GM06990 (cell line): Measurements from ENCODE around the gene INSYN1.
A peak's percentile ranks its signal among the peaks of the same experiment; 100 is the strongest.
"Not testable (repeated sequence)": the region's sequence is repeated elsewhere in the genome, so short reads cannot be mapped to it uniquely, and the experiment has no call there.

Source experiments
- DNase-seq: peaks from one replicate; pipeline ENCODE4 v3.0.0-alpha.2; 2011; ENCODE audit not compliant: insufficient read length; ENCODE audit errors: extremely low read depth
- H3K27me3 ChIP-seq: replicated peaks from 2 replicates; pipeline ENCODE4 v1.6.0; 2011; ENCODE audit warnings: low read length; ENCODE audit not compliant: control insufficient read depth, insufficient read depth
- H3K36me3 ChIP-seq: 2 replicates; pipeline ENCODE4 v1.5.1; 2011; ENCODE audit warnings: low read length; ENCODE audit not compliant: control insufficient read depth, insufficient read depth
- H3K4me3 ChIP-seq: replicated peaks from 2 replicates; pipeline ENCODE4 v1.5.1; 2011; ENCODE audit warnings: low read depth, mild to moderate bottlenecking, control low read depth, low read length
- TF ChIP-seq, protein P1 (sequence below): IDR thresholded peaks from 2 replicates; pipeline ENCODE4 v1.5.1; 2011; ENCODE audit warnings: low read length, control low read depth, mild to moderate bottlenecking, inconsistent platforms; ENCODE audit not compliant: insufficient read depth, poor library complexity, severe bottlenecking

Gene INSYN1

DNA sequence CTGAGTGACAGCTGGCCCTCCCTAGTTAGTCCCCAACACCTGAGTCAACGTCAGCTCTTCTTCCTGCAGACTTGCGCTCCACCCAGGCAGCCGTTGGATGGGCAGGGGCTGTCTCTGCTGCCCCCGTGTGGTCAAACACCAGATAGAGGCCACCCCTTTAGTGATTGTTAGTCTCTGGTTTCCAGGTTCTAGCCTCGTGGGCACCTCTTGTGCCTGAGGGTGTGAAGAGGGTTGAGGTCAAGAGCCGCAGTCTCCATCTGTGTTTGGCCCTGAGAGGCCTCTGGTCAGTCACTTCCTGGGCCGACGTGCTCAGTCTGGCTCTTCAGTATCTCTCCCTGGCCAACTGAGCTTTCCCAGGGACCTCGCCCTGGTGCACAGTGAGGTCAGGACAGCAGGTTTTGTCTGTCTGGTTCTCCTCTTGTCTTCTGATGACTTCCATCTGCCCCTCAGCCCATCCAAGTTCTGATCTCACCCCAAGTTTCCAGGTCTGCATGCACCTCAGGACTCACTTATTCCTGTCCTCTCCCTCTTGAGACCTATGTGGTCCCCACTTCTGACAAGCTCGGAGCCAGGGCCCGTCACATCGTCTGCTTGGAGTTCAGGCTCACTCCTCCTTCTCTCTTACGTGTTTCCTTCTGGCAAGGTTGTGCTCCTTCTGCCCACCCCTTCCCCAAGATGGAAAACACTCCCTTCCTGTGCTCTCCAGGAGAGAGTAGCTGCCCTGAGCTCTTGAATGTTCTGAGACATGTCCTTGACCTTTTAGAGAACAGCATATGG lies 48.1 kb downstream of the INSYN1 start:
- no peaks in the 10 kb centered on the region for H3K36me3 ChIP-seq
- no peak overlapping the region for H3K4me3 ChIP-seq
- H3K27me3 ChIP-seq = no peaks in the 10 kb centered on the region; the same call in 1 of the 2 replicates
- DNase-seq = peak; percentile 47
- TF ChIP-seq, protein P1, sequence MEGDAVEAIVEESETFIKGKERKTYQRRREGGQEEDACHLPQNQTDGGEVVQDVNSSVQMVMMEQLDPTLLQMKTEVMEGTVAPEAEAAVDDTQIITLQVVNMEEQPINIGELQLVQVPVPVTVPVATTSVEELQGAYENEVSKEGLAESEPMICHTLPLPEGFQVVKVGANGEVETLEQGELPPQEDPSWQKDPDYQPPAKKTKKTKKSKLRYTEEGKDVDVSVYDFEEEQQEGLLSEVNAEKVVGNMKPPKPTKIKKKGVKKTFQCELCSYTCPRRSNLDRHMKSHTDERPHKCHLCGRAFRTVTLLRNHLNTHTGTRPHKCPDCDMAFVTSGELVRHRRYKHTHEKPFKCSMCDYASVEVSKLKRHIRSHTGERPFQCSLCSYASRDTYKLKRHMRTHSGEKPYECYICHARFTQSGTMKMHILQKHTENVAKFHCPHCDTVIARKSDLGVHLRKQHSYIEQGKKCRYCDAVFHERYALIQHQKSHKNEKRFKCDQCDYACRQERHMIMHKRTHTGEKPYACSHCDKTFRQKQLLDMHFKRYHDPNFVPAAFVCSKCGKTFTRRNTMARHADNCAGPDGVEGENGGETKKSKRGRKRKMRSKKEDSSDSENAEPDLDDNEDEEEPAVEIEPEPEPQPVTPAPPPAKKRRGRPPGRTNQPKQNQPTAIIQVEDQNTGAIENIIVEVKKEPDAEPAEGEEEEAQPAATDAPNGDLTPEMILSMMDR = peak; percentile 94

DNA sequence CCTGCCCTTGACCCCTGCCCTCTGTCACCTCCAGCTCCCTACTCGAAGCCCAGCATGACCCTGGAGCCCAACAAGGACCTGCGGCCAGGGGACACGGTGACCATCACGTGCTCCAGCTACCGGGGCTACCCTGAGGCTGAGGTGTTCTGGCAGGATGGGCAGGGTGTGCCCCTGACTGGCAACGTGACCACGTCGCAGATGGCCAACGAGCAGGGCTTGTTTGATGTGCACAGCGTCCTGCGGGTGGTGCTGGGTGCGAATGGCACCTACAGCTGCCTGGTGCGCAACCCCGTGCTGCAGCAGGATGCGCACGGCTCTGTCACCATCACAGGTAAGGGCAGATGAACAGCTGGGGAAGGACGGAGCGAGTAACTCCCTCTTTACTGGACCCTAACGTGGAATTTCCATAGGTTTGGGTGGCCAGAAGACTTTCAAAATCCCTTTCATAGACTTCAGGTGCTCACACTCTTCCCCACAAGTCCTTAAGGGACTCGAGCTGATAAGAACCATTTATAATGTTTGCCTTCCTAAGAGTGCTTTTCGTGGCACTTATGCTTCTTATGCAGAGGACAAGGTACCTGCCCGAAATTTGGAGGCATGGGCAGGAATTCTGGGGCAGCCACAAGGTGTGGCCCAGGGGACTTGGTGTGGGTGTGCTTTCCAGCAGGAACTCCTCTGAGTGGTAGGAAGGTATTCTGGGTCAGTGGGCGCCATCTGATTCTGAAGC lies 48.8 kb downstream of the INSYN1 start:
- H3K27me3 ChIP-seq, H3K36me3 ChIP-seq, H3K4me3 ChIP-seq, DNase-seq: not testable (repeated sequence)

DNA sequence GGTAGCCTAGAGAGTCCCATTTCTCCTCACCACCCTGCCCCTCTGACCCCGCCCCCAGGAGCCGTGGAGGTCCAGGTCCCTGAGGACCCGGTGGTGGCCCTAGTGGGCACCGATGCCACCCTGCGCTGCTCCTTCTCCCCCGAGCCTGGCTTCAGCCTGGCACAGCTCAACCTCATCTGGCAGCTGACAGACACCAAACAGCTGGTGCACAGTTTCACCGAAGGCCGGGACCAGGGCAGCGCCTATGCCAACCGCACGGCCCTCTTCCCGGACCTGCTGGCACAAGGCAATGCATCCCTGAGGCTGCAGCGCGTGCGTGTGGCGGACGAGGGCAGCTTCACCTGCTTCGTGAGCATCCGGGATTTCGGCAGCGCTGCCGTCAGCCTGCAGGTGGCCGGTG lies 49.5 kb downstream of the INSYN1 start:
- not testable (repeated sequence) for DNase-seq, H3K27me3 ChIP-seq, H3K4me3 ChIP-seq, H3K36me3 ChIP-seq

DNA sequence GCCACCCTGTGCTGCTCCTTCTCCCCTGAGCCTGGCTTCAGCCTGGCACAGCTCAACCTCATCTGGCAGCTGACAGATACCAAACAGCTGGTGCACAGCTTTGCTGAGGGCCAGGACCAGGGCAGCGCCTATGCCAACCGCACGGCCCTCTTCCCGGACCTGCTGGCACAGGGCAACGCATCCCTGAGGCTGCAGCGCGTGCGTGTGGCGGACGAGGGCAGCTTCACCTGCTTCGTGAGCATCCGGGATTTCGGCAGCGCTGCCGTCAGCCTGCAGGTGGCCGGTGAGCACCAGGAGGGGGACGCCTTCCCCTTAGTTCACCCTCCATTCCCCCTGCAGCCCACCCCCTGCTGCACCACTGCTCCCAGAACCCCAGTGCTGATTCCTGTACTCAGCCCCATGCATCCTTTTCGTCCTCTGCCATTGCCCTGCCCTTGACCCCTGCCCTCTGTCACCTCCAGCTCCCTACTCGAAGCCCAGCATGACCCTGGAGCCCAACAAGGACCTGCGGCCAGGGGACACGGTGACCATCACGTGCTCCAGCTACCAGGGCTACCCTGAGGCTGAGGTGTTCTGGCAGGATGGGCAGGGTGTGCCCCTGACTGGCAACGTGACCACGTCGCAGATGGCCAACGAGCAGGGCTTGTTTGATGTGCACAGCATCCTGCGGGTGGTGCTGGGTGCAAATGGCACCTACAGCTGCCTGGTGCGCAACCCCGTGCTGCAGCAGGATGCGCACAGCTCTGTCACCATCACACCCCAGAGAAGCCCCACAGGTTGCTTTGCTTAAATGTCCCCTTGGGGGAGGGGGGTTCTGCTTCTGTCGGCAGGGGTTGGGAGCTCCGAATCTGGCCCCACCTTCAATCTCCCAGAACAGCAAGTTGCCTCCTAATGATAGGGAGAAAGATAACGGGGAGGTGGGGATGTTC lies 50.6 kb downstream of the INSYN1 start:
- H3K27me3 ChIP-seq, DNase-seq, H3K4me3 ChIP-seq, H3K36me3 ChIP-seq: not testable (repeated sequence)

DNA sequence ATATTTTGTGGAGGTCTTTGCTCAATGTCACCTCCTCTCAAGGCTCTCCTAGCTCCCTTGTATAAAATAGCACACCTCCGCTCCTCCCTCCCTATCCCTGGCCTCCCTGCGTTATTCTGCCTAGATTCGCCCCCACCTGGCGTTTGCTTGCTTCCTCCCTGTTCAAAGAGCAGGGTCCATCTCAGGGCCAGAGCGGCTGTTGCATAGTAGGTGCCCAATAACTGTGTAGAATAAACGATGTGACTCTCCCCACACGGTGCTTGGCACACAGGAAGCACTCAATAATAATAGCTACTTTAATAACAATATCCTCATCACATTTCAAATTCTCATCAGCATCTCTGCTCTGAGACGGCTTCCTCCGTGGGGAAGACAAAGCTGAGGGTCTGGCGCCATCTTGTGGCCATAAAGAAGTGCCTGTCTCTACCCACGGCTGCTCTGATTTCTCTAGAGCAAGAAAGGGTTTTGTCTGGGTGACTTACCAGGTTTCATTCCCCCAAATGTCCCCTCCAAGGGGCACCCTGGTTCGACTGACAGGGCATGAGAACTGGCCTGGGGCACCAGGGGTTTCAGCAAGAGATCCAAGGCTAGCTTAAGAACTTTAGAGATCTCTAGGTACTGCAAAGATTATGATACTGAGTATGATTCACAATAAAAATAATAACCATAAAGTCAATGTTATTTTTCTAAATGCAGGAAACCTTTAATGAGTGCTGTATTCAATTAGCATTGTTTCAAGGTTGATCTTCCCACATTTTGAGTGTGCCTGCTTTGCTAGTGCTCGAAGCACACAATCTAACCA lies 52.9 kb downstream of the INSYN1 start:
- TF ChIP-seq, protein P1 = peak; percentile 93
- no peaks in the 10 kb centered on the region for H3K36me3 ChIP-seq
- peak; percentile 37 for DNase-seq
- no peak overlapping the region for H3K4me3 ChIP-seq
- no peaks in the 10 kb centered on the region for H3K27me3 ChIP-seq

DNA sequence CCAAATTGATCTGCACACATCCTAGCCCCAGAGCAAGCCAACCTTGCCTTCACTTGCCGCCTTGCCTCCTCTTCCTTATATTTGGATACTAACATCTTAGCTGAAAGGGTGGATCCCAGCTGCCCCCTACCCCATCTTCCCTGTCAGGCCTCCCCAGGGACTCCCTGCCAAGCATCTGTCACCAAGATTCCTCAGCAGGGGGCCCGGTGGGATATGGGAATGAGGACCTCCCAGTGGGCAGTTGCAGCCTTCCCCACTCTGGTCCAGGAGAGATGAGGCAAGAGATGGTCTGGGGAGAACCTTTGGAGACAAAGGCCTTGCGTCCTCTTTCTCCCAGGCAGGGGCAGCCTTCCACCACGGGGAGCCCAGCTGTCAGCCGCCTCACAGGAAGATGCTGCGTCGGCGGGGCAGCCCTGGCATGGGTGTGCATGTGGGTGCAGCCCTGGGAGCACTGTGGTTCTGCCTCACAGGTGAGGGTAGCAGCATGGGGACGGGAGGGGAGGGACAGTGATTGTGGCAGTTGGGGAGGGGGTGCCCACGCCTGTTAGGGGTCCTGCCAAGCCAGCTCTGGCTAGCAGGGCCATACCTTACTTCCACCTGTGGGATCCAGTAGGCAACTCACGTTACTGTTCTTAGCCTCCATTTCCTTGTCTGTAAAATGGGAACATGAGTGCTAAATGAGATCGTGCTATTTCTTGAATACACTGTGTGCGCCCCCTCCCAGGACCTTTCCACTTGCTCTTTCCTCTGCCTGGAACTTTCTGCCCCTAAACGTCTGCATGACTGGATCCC lies 53.7 kb downstream of the INSYN1 start:
- H3K27me3 ChIP-seq = no peaks in the 10 kb centered on the region
- TF ChIP-seq, protein P1 = no peak
- no peak overlapping the region for H3K4me3 ChIP-seq
- no peak for DNase-seq
- H3K36me3 ChIP-seq = no peaks in the 10 kb centered on the region
